Panc1 (cell line): ENCODE measurements around the gene ZDHHC14. TPM values are rescaled to one million over a fixed set of nuclear protein-coding genes. Genes with fewer than 3 reads are reported as not detected.
A peak's percentile ranks its signal among the peaks of the same experiment; 100 is the strongest.

Source experiments
- ATAC-seq: fragments of 200-7000 bp; cut with Tn5 transposase; 2 replicates; pipeline ENCODE4 v1.9.1; 2020; ENCODE audit warnings: mild to moderate bottlenecking, moderate library complexity
- BruUV-seq: library from RNA; stranded (reverse); fragments of 400-500 nt; replicated peaks from 2 replicates; lab custom pipeline; 2021; lab: Mats Ljungman, UMichigan
- CTCF ChIA-PET: fragments of 300-600 bp; sonication (Branson Sonifier 250); formaldehyde crosslinking; loops from one replicate; lab custom pipeline; 2022; ENCODE audit warnings: antibody characterized with exemption; lab: Charles Lee
- POLR2A ChIA-PET: fragments of 300-600 bp; sonication (Branson Sonifier 250); formaldehyde crosslinking; loops from one replicate; lab custom pipeline; 2022; ENCODE audit warnings: antibody characterized with exemption; lab: Charles Lee
- DNase-seq: peaks from one replicate; pipeline ENCODE4 v3.0.0-alpha.2; 2010; ENCODE audit warnings: low read depth, low spot score
- H3K27ac ChIP-seq: 2 replicates; pipeline ENCODE4 v1.5.1; 2011; ENCODE audit warnings: mild to moderate bottlenecking, low read length, inconsistent platforms
- H3K27me3 ChIP-seq: fragments of 200-500 bp; sonication (Bioruptor generic); 2 replicates; pipeline ENCODE4 v1.6.0; 2014; ENCODE audit warnings: low read length, inconsistent platforms; ENCODE audit not compliant: control insufficient read depth, insufficient read depth
- H3K36me3 ChIP-seq: fragments of 200-500 bp; sonication (Bioruptor generic); 2 replicates; pipeline ENCODE4 v1.5.1; 2014; ENCODE audit warnings: inconsistent platforms, mild to moderate bottlenecking, low read length, moderate library complexity; ENCODE audit not compliant: control insufficient read depth, insufficient read depth
- H3K4me1 ChIP-seq: 2 replicates; pipeline ENCODE4 v1.5.1; 2011; ENCODE audit warnings: inconsistent platforms, mild to moderate bottlenecking, low read length, moderate library complexity; ENCODE audit not compliant: control insufficient read depth, insufficient read depth
- H3K4me3 ChIP-seq, 2 experiments: 2 replicates each; pipeline ENCODE4 v1.5.1; 2011 to 2012; ENCODE audit warnings: low read depth in 2 of 2, low read length in 2 of 2, mild to moderate bottlenecking in 2 of 2, inconsistent platforms in 1 of 2, moderate library complexity in 1 of 2
- H3K9me3 ChIP-seq: fragments of 200-500 bp; sonication (Bioruptor generic); 2 replicates; pipeline ENCODE4 v1.5.1; 2014; ENCODE audit warnings: low read depth, mild to moderate bottlenecking, inconsistent platforms, low read length, moderate library complexity; ENCODE audit not compliant: control insufficient read depth, insufficient read depth
- POLR2AphosphoS5 ChIP-seq: IDR thresholded peaks from 2 replicates; pipeline ENCODE4 v1.6.1; 2012; ENCODE audit warnings: mild to moderate bottlenecking, low read depth, low read length, moderate library complexity
- REST ChIP-seq, 2 experiments: IDR thresholded peaks; 2 replicates each; pipeline ENCODE4 v1.6.1; 2011 to 2012; ENCODE audit warnings: low read depth in 2 of 2, control low read depth in 1 of 2, low read length in 1 of 2, mild to moderate bottlenecking in 1 of 2, moderate library complexity in 1 of 2; ENCODE audit not compliant: insufficient read depth in 1 of 2
- SIN3A ChIP-seq: IDR thresholded peaks from 2 replicates; pipeline ENCODE4 v1.6.1; 2012; ENCODE audit warnings: low read depth, mild to moderate bottlenecking, low read length, moderate library complexity, borderline replicate concordance; ENCODE audit not compliant: insufficient read depth
- TCF7L2 ChIP-seq: IDR thresholded peaks from 2 replicates; pipeline ENCODE4 v1.6.1; 2011; ENCODE audit warnings: mild to moderate bottlenecking, low read depth, low read length, inconsistent platforms
- in situ Hi-C: cut with HindIII; loops from 2 replicates; pipeline ENCODE4 v1.10.0; 2016; ENCODE audit warnings: low sequenced_read_pairs, low pct_unique_long_range_greater_than_20kb
- intact Hi-C: fragments of 100-400 bp; cut with micrococcal nuclease; formaldehyde crosslinking; loops from one replicate; pipeline ENCODE4 v1.10.0; 2022; ENCODE audit not compliant: unreplicated experiment
- total RNA-seq: library from RNA; stranded (reverse); gene quantifications from one replicate; pipeline ENCODE4 v1.2.1, GENCODE V29; 2021; ENCODE audit not compliant: unreplicated experiment
- TF ChIP-seq, protein P1 (sequence below): fragments of 450-650 bp; IDR thresholded peaks from 2 replicates; pipeline ENCODE4 v1.5.1; 2017; ENCODE audit warnings: mild to moderate bottlenecking

ZDHHC14 gene
- total RNA-seq, 1 experiment from 2014 or later = 19.9 TPM

- Histone ChIP-seq H3K9me3 (no peaks in the 10 kb centered on the region), H3K27me3 (no peaks in the 10 kb centered on the region), H3K4me3 (no peak overlapping the region), H3K36me3 (no peaks in the 10 kb centered on the region), H3K4me1 (no peaks in the 10 kb centered on the region), H3K27ac (no peak overlapping the region)
- BruUV-seq = no TSS peak
- CTCF ChIA-PET = interaction anchor here (0.6 kb wide), 1 partner anchor 25 kb away, joined by 4 read pairs; no protein-coding TSS in a partner anchor
- no peak for ATAC-seq
- intact Hi-C loops (no loop called here), in situ Hi-C loops (no loop called here)
- DNase-seq = no peak
- POLR2A ChIA-PET = no interaction called here
- TF ChIP-seq REST (IDR thresholded peaks at IDR 0.05; ENCODE audit: insufficient read depth in 1 of 2, low read depth in 2 of 2, low read length in 1 of 2) (no peak), POLR2AphosphoS5 (no peak), TCF7L2 (no peak), SIN3A (no peak)
- TF ChIP-seq, protein P1, sequence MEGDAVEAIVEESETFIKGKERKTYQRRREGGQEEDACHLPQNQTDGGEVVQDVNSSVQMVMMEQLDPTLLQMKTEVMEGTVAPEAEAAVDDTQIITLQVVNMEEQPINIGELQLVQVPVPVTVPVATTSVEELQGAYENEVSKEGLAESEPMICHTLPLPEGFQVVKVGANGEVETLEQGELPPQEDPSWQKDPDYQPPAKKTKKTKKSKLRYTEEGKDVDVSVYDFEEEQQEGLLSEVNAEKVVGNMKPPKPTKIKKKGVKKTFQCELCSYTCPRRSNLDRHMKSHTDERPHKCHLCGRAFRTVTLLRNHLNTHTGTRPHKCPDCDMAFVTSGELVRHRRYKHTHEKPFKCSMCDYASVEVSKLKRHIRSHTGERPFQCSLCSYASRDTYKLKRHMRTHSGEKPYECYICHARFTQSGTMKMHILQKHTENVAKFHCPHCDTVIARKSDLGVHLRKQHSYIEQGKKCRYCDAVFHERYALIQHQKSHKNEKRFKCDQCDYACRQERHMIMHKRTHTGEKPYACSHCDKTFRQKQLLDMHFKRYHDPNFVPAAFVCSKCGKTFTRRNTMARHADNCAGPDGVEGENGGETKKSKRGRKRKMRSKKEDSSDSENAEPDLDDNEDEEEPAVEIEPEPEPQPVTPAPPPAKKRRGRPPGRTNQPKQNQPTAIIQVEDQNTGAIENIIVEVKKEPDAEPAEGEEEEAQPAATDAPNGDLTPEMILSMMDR = no peak
Measured at GRCh38 chr6:157436219-157436943, 55.4 kb downstream of the ZDHHC14 start.

DNA sequence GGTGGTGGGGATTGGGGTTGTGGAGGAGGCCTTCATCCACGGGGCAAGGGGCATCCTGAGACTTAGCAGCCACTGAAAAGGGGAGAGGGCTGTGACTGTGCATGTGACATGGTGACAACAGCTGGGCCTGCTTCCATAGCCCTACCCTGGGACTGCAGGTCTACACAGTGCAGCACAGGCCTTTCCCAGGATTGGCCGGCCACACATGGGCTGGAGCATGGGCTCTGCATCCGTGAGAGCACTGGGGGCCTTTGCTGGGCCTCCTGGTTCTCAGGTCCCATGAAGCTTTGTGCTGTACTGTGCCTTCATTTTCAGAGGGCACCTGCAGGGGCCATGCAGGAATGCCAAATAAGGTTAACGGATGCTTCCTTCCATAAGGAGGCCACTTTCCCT lies 56.0 kb downstream of the ZDHHC14 start:
- no peak overlapping the region for H3K27ac ChIP-seq
- no peaks in the 10 kb centered on the region for H3K27me3 ChIP-seq
- POLR2A ChIA-PET = interaction anchor here (0.7 kb wide), 1 partner anchor 54 kb away, joined by 5 read pairs; no protein-coding TSS in a partner anchor
- intact Hi-C loops = no loop called here
- CTCF ChIA-PET = interaction anchor here (0.6 kb wide), 1 partner anchor 25 kb away, joined by 4 read pairs; no protein-coding TSS in a partner anchor
- no peak overlapping the region for H3K4me3 ChIP-seq
- TF ChIP-seq SIN3A (no peak), REST (IDR thresholded peaks at IDR 0.05; ENCODE audit: insufficient read depth in 1 of 2, low read depth in 2 of 2, low read length in 1 of 2) (no peak), POLR2AphosphoS5 (no peak), TCF7L2 (no peak)
- TF ChIP-seq, protein P1 = no peak
- BruUV-seq = no TSS peak
- H3K9me3 ChIP-seq = no peaks in the 10 kb centered on the region
- in situ Hi-C loops = no loop called here
- DNase-seq (no peak), ATAC-seq (0 out of 2 replicates have a peak, but pooled peaks have one; percentile 30)
- H3K4me1 ChIP-seq = no peaks in the 10 kb centered on the region
- no peaks in the 10 kb centered on the region for H3K36me3 ChIP-seq
